Measurements from ENCODE around the gene NPBWR2.

NPBWR2 gene

GRCh38 chr20:64077541-64077875 lies 29.9 kb downstream of the NPBWR2 start:
- peaks cover 0 to 13% of the 10 kb centered on the region in 2 experiments; a peak in 1 of 3 replicates for H3K36me3 ChIP-seq (ENCODE audit: control insufficient read depth in 2 of 2, insufficient read depth in 1 of 2, low read length in 2 of 2)
- TF ChIP-seq, protein P1, sequence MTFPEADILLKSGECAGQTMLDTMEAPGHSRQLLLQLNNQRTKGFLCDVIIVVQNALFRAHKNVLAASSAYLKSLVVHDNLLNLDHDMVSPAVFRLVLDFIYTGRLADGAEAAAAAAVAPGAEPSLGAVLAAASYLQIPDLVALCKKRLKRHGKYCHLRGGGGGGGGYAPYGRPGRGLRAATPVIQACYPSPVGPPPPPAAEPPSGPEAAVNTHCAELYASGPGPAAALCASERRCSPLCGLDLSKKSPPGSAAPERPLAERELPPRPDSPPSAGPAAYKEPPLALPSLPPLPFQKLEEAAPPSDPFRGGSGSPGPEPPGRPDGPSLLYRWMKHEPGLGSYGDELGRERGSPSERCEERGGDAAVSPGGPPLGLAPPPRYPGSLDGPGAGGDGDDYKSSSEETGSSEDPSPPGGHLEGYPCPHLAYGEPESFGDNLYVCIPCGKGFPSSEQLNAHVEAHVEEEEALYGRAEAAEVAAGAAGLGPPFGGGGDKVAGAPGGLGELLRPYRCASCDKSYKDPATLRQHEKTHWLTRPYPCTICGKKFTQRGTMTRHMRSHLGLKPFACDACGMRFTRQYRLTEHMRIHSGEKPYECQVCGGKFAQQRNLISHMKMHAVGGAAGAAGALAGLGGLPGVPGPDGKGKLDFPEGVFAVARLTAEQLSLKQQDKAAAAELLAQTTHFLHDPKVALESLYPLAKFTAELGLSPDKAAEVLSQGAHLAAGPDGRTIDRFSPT (tag by site-specific recombination; IDR thresholded peaks at IDR 0.05), result peak; percentile 65; the same call in 1 of the 2 replicates
- TF ChIP-seq ZEB2 (tag by site-specific recombination; IDR thresholded peaks at IDR 0.05) (no peak), HOXD13 (CRISPR knock-in tag; IDR thresholded peaks at IDR 0.05; ENCODE audit: borderline replicate concordance) (no peak), ZNF19 (tag by site-specific recombination; IDR thresholded peaks at IDR 0.05; ENCODE audit: low read depth) (no peak), ZNF169 (tag by site-specific recombination; IDR thresholded peaks at IDR 0.05) (no peak), ZNF76 (tag by site-specific recombination; IDR thresholded peaks at IDR 0.05; ENCODE audit: borderline replicate concordance, low read depth) (no peak), TSHZ1 (tag by site-specific recombination; IDR thresholded peaks at IDR 0.05; ENCODE audit: borderline replicate concordance) (no peak), GLIS2 (tag by site-specific recombination; IDR thresholded peaks at IDR 0.05) (peak; percentile 46; the same call in 1 of the 2 replicates), SETDB1 (IDR thresholded peaks at IDR 0.05; ENCODE audit: insufficient read length, low read length) (no peak)
- TF ChIP-seq, protein P2, sequence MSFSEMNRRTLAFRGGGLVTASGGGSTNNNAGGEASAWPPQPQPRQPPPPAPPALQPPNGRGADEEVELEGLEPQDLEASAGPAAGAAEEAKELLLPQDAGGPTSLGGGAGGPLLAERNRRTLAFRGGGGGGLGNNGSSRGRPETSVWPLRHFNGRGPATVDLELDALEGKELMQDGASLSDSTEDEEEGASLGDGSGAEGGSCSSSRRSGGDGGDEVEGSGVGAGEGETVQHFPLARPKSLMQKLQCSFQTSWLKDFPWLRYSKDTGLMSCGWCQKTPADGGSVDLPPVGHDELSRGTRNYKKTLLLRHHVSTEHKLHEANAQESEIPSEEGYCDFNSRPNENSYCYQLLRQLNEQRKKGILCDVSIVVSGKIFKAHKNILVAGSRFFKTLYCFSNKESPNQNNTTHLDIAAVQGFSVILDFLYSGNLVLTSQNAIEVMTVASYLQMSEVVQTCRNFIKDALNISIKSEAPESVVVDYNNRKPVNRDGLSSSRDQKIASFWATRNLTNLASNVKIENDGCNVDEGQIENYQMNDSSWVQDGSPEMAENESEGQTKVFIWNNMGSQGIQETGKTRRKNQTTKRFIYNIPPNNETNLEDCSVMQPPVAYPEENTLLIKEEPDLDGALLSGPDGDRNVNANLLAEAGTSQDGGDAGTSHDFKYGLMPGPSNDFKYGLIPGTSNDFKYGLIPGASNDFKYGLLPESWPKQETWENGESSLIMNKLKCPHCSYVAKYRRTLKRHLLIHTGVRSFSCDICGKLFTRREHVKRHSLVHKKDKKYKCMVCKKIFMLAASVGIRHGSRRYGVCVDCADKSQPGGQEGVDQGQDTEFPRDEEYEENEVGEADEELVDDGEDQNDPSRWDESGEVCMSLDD (tag by site-specific recombination; IDR thresholded peaks at IDR 0.05), result peak; percentile 28; the same call in 1 of the 2 replicates
- TF ChIP-seq, protein P3, sequence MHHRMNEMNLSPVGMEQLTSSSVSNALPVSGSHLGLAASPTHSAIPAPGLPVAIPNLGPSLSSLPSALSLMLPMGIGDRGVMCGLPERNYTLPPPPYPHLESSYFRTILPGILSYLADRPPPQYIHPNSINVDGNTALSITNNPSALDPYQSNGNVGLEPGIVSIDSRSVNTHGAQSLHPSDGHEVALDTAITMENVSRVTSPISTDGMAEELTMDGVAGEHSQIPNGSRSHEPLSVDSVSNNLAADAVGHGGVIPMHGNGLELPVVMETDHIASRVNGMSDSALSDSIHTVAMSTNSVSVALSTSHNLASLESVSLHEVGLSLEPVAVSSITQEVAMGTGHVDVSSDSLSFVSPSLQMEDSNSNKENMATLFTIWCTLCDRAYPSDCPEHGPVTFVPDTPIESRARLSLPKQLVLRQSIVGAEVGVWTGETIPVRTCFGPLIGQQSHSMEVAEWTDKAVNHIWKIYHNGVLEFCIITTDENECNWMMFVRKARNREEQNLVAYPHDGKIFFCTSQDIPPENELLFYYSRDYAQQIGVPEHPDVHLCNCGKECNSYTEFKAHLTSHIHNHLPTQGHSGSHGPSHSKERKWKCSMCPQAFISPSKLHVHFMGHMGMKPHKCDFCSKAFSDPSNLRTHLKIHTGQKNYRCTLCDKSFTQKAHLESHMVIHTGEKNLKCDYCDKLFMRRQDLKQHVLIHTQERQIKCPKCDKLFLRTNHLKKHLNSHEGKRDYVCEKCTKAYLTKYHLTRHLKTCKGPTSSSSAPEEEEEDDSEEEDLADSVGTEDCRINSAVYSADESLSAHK (tag by site-specific recombination; IDR thresholded peaks at IDR 0.05), result no peak
- ChIA-PET POLR2A (interaction anchor here (1.4 kb wide), 1 partner anchor 15 kb away, joined by 4 read pairs; no protein-coding TSS in a partner anchor), CTCF (interaction anchor here (1.0 kb wide), 1 partner anchor 97 kb away, joined by 4 read pairs; the partner anchor contains the start of gene PRPF6)
- H3K4me3 ChIP-seq (ENCODE audit: low read depth, low read length), result no peak overlapping the region
- no peaks in the 10 kb centered on the region for H3K9me3 ChIP-seq (ENCODE audit: control insufficient read depth, insufficient read depth, low read depth, low read length)
- no peak overlapping the region for H3K27ac ChIP-seq (ENCODE audit: extremely low read depth, low read depth, low read length)
- peaks cover 10% of the 10 kb centered on the region for H3K4me1 ChIP-seq (ENCODE audit: control insufficient read depth, insufficient read depth, low read length)

- ChIA-PET CTCF (no interaction called here), POLR2A (no interaction called here)
- H3K27ac ChIP-seq (ENCODE audit: extremely low read depth, low read depth, low read length), result no peak overlapping the region
- H3K4me3 ChIP-seq (ENCODE audit: low read depth, low read length), result no peak overlapping the region
- H3K36me3 ChIP-seq (ENCODE audit: control insufficient read depth in 2 of 2, insufficient read depth in 1 of 2, low read length in 2 of 2), result peaks cover 0 to 17% of the 10 kb centered on the region in 2 experiments; a peak in 1 of 3 replicates
- H3K9me3 ChIP-seq (ENCODE audit: control insufficient read depth, insufficient read depth, low read depth, low read length), result no peaks in the 10 kb centered on the region
- no peak for TF ChIP-seq ZNF211 (tag by site-specific recombination; IDR thresholded peaks at IDR 0.05; ENCODE audit: low read depth)
- no peak for TF ChIP-seq ZNF140 (tag by site-specific recombination; IDR thresholded peaks at IDR 0.05)
- TF ChIP-seq ZNF76 (tag by site-specific recombination; IDR thresholded peaks at IDR 0.05; ENCODE audit: borderline replicate concordance, low read depth), result no peak
- no peak for TF ChIP-seq ZNF654 (tag by site-specific recombination; IDR thresholded peaks at IDR 0.05; ENCODE audit: low read depth)
- no peak for TF ChIP-seq ZNF549 (tag by site-specific recombination; IDR thresholded peaks at IDR 0.05)
- TF ChIP-seq ZBTB6 (tag by site-specific recombination; IDR thresholded peaks at IDR 0.05), result no peak
- TF ChIP-seq HOXC10 (CRISPR knock-in tag; IDR thresholded peaks at IDR 0.05), result no peak
- no peak for TF ChIP-seq ZNF544 (tag by site-specific recombination; IDR thresholded peaks at IDR 0.05)
- peaks cover 10% of the 10 kb centered on the region for H3K4me1 ChIP-seq (ENCODE audit: control insufficient read depth, insufficient read depth, low read length)
Measured at GRCh38 chr20:64077094-64077493, 30.3 kb downstream of the NPBWR2 start.
